ENCODE results near the gene RENBP. TPM values are rescaled to one million over a fixed set of nuclear protein-coding genes. Genes with fewer than 3 reads are reported as not detected.

The RENBP gene
- polyA plus RNA-seq, 1 of the 3 experiments (the other 2 are of a cell fraction) = 0.90 TPM

DNA sequence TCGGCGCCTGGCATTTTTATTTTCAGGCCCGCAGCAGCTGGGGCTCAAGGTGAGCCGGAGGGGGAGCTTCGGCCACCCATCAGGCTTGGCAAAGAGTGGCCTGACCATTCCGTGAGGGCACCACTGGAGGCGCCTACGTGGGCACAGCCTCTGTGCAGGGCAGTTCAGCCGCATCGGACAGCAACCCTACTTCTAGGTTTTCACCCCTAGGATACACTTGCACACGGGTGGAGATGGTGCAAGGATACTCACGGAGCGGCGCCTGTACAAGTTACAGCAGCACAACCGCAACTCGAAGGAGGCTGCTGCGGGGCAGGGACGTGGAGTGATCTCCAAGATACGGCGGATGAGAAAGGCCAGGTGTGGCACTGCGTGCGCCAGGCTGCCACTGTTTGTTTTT lies 16.3 kb upstream of the RENBP start:
- Histone ChIP-seq H2AFZ (ENCODE audit: low read depth) (no peak overlapping the region), H4K20me1 (ENCODE audit: insufficient read depth) (peaks cover 44% of the 10 kb centered on the region), H3K9me3 (no peaks in the 10 kb centered on the region), H3K9ac (no peak overlapping the region), H3K79me2 (ENCODE audit: insufficient read depth) (peaks cover 37% of the 10 kb centered on the region), H3K4me2 (no peak overlapping the region), H3K4me1 (ENCODE audit: control insufficient read depth in 1 of 2, insufficient read depth in 2 of 2, low read depth in 1 of 2, low read length in 1 of 2) (no peaks in the 10 kb centered on the region), H3K27ac (ENCODE audit: low read depth in 2 of 2, low read length in 1 of 2) (no peak overlapping the region), H3F3A (replicated peaks; ENCODE audit: insufficient read depth) (no peaks in the 10 kb centered on the region), H3K9me2 (no peaks in the 10 kb centered on the region), H3K4me3 (ENCODE audit: low read depth in 2 of 2, low read length in 1 of 2) (no peak overlapping the region), H3K36me3 (replicated peaks in 1 of 2; ENCODE audit: control insufficient read depth in 1 of 2, insufficient read depth in 2 of 2, low read length in 1 of 2) (peaks cover 12 to 88% of the 10 kb centered on the region in 2 experiments), H3K27me3 (ENCODE audit: insufficient read depth) (no peaks in the 10 kb centered on the region)
- DNase-seq = no peak
- no peak for TF ChIP-seq CHD2 (IDR thresholded peaks at IDR 0.05; ENCODE audit: low read length, partially characterized antibody)
- TF ChIP-seq, protein P1, sequence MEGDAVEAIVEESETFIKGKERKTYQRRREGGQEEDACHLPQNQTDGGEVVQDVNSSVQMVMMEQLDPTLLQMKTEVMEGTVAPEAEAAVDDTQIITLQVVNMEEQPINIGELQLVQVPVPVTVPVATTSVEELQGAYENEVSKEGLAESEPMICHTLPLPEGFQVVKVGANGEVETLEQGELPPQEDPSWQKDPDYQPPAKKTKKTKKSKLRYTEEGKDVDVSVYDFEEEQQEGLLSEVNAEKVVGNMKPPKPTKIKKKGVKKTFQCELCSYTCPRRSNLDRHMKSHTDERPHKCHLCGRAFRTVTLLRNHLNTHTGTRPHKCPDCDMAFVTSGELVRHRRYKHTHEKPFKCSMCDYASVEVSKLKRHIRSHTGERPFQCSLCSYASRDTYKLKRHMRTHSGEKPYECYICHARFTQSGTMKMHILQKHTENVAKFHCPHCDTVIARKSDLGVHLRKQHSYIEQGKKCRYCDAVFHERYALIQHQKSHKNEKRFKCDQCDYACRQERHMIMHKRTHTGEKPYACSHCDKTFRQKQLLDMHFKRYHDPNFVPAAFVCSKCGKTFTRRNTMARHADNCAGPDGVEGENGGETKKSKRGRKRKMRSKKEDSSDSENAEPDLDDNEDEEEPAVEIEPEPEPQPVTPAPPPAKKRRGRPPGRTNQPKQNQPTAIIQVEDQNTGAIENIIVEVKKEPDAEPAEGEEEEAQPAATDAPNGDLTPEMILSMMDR (IDR thresholded peaks at IDR 0.05) = no peak
- TF ChIP-seq POLR2AphosphoS5 (IDR thresholded peaks at IDR 0.05; ENCODE audit: low read depth, low read length) = no peak
- TF ChIP-seq, protein P2, sequence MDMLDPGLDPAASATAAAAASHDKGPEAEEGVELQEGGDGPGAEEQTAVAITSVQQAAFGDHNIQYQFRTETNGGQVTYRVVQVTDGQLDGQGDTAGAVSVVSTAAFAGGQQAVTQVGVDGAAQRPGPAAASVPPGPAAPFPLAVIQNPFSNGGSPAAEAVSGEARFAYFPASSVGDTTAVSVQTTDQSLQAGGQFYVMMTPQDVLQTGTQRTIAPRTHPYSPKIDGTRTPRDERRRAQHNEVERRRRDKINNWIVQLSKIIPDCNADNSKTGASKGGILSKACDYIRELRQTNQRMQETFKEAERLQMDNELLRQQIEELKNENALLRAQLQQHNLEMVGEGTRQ (IDR thresholded peaks at IDR 0.05; ENCODE audit: borderline replicate concordance, low read depth, low read length) = no peak
- TF ChIP-seq, protein P3, sequence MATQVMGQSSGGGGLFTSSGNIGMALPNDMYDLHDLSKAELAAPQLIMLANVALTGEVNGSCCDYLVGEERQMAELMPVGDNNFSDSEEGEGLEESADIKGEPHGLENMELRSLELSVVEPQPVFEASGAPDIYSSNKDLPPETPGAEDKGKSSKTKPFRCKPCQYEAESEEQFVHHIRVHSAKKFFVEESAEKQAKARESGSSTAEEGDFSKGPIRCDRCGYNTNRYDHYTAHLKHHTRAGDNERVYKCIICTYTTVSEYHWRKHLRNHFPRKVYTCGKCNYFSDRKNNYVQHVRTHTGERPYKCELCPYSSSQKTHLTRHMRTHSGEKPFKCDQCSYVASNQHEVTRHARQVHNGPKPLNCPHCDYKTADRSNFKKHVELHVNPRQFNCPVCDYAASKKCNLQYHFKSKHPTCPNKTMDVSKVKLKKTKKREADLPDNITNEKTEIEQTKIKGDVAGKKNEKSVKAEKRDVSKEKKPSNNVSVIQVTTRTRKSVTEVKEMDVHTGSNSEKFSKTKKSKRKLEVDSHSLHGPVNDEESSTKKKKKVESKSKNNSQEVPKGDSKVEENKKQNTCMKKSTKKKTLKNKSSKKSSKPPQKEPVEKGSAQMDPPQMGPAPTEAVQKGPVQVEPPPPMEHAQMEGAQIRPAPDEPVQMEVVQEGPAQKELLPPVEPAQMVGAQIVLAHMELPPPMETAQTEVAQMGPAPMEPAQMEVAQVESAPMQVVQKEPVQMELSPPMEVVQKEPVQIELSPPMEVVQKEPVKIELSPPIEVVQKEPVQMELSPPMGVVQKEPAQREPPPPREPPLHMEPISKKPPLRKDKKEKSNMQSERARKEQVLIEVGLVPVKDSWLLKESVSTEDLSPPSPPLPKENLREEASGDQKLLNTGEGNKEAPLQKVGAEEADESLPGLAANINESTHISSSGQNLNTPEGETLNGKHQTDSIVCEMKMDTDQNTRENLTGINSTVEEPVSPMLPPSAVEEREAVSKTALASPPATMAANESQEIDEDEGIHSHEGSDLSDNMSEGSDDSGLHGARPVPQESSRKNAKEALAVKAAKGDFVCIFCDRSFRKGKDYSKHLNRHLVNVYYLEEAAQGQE (IDR thresholded peaks at IDR 0.05; ENCODE audit: low read depth, low read length) = no peak
- no peak for TF ChIP-seq RAD21 (IDR thresholded peaks at IDR 0.05; ENCODE audit: low read length)
- no peak for TF ChIP-seq NRF1 (IDR thresholded peaks at IDR 0.05; ENCODE audit: low read depth, low read length)
- TF ChIP-seq FOXJ3 (CRISPR knock-in tag; IDR thresholded peaks at IDR 0.05) = no peak
- no peak for TF ChIP-seq RFX5 (IDR thresholded peaks at IDR 0.05; ENCODE audit: low read length)
- no peak for TF ChIP-seq SMC3 (IDR thresholded peaks at IDR 0.05; ENCODE audit: low read depth, low read length)
- no peak for TF ChIP-seq SIN3A (IDR thresholded peaks at IDR 0.05; ENCODE audit: borderline replicate concordance, low read depth, low read length)
- no peak for TF ChIP-seq EP300 (IDR thresholded peaks at IDR 0.05; ENCODE audit: borderline replicate concordance in 1 of 2, low read depth in 1 of 2, low read length in 1 of 2)
- no peak for TF ChIP-seq MXI1 (IDR thresholded peaks at IDR 0.05; ENCODE audit: low read depth, low read length)
- TF ChIP-seq, protein P4, sequence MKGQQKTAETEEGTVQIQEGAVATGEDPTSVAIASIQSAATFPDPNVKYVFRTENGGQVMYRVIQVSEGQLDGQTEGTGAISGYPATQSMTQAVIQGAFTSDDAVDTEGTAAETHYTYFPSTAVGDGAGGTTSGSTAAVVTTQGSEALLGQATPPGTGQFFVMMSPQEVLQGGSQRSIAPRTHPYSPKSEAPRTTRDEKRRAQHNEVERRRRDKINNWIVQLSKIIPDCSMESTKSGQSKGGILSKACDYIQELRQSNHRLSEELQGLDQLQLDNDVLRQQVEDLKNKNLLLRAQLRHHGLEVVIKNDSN (IDR thresholded peaks at IDR 0.05; ENCODE audit: borderline replicate concordance, low read depth) = no peak
- no peak for TF ChIP-seq MEF2A (IDR thresholded peaks at IDR 0.05; ENCODE audit: borderline replicate concordance, low read depth)
- TF ChIP-seq TCF12 (IDR thresholded peaks at IDR 0.05) = no peak
- no peak for TF ChIP-seq TEAD4 (IDR thresholded peaks at IDR 0.05; ENCODE audit: borderline replicate concordance, insufficient read depth)
- WGBS (ENCODE audit: low lambda C conversion rate) = 97% methylated on average over 22 of the region's 22 CpGs
- POLR2A ChIA-PET = interaction anchor here (0.6 kb wide), 1 partner anchor 9 kb away, joined by 3 read pairs; no protein-coding TSS in a partner anchor
- CTCF ChIA-PET = interaction anchor here (11.6 kb wide), 1 partner anchor 12 kb away, joined by 179 read pairs; the partner anchor contains the start of gene RENBP

Measured in SK-N-SH (cell line).